GM18907 (cell line): ENCODE measurements around the gene EVA1A.
"Not testable (repeated sequence)": the region's sequence is repeated elsewhere in the genome, so short reads cannot be mapped to it uniquely, and the experiment has no call there.

Experiments
- ATAC-seq: cut with Tn5 transposase; IDR thresholded peaks from one replicate; pipeline ENCODE4 v1.9.1; 2021; ENCODE audit warnings: mild to moderate bottlenecking, moderate library complexity; ENCODE audit not compliant: unreplicated experiment

The EVA1A gene

DNA sequence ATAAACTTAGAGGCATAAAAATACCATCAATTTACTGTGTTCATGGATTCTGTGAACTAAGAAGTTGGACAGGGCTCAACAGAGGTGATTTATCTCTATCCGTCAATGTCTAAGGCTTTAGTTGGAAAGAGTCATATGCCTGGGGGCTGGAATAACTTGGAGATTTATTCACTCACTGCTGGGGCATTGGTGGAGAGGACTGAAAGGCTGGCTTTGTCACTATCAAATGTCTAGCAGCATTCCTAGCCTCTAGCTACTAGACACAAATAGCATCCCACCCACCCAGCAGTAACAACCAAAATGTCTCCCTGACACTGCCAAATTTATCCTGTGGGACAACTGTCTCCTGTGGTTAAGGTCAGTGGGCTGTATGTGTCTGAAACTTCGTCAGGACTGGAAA lies 71.0 kb downstream of the EVA1A start:
- no peak for ATAC-seq

DNA sequence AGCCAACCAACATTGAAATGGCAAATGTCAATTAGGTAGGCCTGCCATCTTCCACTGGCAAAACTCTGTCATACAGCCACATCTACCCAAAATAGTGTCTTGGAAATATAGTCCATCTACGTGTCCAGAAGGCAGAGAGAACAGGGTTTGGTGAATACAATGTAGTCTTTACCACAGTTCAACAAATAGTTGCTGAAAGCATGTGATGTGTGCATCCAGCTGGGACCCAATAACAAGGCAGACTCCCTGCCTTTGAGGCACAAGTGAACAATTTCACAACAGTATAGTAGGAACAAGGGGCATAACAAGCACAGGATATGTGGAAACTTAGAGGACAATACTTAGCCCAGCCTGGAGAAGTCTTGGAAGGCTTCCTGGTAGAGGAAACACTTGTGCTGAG lies 72.6 kb downstream of the EVA1A start:
- ATAC-seq: no peak

DNA sequence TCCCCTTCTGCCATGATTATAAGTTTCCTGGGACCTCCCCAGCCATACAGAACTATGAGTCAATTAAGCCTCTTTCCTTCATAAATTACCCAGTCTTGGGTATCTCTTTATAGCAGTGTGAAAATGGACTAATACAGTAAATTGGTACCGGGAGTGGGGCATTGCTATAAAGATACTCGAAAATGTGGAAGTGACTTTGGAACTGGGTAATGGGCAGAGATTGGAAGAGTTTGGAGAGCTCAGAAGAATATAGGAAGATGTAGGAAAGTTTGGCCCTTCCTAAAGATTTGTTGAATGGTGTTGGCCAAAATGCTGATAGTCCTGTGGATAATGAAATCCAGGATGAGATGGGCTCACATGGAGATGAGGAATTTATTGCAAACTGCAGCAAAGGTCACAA lies 74.0 kb downstream of the EVA1A start:
- ATAC-seq: not testable (repeated sequence)

DNA sequence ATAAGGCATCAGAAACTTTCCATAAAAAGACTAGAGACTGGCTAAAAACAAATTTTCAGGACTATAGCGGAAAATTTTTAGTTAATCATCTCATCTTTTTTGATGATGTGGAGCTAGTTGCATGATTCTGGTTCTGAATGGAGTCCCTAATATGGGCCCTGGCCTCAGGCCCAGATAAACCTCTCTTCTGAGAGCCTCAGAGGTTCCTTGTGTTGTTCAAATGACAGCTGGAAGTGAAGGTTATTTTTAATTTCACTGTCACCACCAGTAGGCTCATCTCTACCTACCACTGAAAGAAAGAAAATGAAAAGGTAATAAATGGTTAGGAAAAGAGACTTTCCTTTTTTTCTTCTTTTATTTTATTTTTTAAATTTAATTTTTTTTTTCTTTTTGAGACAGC lies 75.9 kb downstream of the EVA1A start:
- ATAC-seq: no peak

DNA sequence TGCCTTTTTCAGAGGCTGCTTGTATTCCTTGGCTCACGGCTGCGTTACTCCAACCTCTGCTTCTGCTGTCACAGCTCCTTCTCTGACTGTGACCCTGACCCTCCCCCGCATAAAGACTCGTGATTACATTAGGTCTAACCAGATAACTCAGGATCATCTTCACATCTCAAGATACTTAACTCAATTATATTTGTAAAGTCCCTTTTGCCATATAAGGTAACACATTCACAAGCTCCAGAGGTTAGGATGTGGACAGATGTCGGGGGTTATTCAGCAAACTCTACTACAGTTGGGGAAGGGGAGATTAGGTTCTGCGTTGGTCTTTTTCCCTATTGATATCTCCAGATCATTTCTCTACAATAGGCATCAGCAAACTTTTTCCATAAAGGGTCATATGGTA lies 76.9 kb downstream of the EVA1A start:
- no peak for ATAC-seq

DNA sequence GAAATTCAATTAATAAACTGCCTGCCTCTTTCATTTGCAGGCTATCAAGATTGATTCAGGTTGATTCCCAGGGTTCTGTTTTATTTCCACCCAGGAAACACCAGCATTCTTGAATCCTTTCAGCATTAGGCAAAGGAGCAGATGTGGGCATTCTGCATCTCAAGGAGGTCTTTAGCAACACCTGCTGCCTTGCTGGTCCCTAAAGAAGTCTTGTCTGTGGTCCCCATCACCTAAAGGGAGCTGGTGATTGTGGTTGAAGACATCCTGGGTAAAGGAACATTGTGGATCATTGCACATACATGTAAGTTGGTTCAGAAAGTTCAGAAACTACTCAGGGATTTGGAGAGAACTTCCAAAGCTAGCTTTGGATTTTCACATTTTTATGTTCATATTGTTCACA lies 78.3 kb downstream of the EVA1A start:
- ATAC-seq: no peak

DNA sequence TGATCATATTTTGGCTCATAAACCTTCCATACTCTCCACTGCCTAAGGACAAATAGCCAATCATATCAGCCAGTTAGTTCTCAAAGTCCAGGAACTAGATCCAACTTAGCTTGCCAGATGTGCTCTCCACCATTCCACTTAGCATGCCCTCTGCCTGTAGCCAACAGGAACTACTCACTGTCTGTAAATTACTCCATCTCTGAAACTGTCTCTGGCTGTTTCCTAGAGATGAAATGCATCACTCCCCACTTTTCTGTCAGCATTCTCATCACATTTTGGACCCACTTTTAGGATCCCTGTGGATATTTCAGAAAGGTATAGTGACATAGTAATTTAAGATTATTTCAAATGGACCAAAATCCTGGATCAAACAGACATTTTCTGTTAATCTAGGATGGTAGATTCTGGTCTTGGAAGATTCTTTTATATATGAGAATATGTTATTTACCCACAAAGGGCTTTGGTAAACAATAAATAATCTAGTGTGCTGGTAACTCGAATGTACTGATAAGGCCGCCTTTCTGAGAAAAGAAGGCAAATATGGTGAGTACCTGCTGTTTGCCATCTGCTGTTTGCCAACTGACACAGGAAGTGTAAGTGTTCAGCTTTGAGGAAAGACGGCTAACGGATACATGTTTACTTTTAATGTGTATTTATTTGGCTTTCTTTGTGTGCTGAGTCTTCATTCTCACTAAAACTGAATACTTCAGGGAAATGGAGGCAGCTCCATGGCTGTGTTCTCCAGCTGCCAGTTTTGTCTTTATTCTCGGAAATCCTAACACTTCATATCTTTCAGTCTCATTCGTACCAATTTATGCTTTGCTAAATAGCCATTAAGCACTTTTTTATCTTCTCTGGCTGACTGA lies 79.5 kb downstream of the EVA1A start:
- ATAC-seq: no peak

DNA sequence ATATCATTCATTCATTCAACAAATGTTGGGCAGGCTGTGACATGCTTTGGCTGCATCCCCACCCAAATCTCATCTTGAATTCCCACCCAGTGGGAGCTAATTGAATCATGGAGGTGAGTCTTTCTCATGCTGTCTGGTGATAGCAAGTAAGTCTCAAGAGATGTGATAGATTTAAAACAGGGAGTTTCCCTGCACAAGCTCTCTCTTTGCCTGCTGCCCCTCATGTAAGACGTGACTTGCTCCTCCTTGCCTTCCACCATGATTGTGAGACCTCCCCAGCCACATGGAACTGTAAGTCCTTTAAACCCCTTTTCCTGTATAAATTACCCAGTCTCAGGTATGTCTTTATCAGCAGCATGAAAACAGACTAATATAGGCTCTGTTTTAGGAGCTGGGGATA lies 83.0 kb downstream of the EVA1A start:
- ATAC-seq: not testable (repeated sequence)

DNA sequence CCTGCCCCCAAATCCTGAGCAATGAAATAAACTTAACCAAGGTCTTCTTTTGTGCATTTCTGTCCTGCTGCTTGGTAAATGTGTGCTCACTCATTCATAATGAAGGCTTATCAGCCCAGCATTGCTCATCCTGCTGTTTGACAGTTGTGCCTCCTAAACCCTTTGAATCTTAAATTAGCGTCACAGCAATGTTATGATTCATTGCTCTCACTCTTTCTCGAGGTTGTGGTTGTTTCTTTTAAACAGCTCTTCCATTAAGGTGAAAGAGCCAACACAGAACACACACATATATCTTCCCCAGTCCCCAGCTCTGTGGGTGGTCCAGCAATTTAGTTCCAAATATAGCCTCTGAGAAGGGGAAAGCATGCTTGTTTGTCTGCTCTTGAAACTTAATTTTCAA lies 84.0 kb downstream of the EVA1A start:
- ATAC-seq: no peak

DNA sequence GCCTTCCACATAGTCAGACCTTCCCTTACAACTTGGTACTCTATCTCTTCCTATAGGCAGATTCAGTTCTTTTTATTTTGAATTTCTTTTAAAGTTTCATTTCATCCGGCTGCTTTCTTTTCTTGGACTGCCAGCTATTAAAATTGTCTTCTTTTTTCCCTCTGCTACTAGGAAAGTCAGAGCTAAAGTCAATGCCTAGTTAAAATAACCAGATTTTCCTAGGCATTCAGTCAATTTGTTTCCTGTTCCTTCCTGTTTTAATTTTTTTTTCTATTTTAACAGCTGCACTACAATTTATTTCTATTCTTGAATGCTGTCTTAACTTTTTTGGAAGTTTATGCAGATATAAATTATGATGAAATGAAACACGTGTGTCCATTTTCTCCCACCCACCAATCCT lies 84.8 kb downstream of the EVA1A start:
- no peak for ATAC-seq

DNA sequence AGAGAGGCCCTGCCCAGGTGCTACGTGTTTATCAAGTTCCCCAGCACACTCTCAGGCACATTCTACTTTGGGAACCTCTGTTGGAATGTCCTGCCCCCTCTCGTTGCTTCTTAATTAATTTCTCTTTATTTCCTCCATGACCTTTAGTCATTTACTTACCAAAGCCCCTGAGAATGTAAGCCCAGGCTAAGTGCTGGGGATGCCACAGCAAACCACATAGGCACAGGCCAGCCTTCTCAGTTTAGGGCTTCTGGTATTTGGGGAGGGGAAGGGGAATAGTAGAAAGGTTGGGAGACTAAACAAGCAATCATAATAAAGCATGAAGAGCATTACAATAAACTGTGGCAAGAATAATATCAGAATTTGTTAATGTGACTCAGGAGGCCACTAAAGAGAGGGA lies 85.7 kb downstream of the EVA1A start:
- ATAC-seq: no peak

DNA sequence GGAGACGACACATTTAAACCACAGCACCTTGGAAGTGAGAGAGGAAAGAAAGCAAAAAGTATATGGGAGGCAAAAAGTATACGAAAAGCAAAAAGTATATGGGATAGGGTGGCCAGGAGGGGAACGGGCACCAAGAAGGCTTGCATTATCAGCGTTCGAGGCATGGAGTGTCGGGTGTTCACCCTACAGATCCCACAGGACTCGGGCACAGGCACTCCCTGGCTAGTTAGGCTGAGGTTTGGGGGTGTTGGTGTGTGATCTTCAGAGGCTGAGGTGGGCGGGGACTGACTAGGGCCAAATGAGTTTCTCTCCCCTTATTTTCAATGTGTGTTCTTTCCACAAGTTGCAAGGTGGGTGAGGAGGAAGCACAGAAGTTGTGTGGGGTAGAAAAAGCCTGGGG lies 86.6 kb downstream of the EVA1A start:
- ATAC-seq: no peak

DNA sequence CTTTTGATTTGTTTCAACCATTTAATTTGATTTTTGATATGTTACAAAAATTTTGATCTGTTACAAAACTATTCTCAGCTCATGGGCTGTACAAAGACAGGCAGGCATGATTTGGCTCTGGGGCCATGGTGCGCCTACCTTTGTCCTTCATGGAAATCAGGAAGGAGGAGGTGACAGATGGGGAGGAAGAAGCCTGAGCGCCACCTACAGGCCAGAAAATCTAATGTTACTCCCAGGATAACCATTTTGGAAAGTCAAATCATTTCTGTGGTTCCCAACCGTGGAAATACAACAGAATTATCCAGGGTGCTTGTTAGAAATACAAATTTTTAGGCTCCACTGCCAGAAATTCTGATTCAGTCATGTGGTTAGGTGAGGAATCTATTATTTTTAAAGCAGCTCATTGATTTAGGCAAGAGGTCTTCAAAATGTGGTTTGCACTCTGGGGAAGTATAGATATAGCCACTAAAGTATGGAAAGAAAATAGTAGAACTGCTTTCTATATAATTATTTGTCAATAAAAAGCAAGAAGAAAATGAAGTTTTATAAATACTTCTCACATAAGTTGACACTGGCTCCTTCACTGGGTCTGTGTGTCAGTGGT lies 93.9 kb downstream of the EVA1A start:
- peak; percentile 39 for ATAC-seq

DNA sequence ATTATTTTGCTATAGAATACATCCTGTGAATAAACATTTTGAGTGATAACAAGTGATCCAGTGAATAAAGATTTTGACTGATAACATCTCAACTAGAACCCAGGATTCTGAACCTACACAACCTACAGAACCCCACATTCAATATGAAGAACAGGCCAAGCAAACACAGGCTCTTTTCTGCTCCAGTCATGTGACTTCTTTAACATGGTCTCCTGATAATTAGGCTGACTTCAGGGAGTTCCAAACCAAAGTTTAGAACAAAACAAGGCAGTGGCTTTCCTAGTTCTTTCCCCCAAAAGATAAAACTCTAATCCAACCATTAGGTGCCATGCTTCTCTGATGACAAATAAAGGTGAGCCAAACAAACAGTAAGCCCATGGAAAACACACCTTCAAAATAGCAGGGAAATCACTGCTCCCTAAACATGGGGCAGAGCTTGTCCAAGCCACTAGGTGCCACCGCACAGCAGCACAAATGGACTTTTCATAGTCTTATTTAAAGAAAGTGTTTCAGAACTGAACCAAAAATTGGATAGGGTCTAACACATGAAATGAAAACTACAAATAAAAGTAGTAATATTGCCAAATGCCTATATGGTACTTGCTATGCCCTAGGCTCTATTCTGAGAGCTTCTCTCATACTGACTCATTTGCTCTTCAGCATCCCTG lies 95.3 kb downstream of the EVA1A start:
- ATAC-seq: no peak

DNA sequence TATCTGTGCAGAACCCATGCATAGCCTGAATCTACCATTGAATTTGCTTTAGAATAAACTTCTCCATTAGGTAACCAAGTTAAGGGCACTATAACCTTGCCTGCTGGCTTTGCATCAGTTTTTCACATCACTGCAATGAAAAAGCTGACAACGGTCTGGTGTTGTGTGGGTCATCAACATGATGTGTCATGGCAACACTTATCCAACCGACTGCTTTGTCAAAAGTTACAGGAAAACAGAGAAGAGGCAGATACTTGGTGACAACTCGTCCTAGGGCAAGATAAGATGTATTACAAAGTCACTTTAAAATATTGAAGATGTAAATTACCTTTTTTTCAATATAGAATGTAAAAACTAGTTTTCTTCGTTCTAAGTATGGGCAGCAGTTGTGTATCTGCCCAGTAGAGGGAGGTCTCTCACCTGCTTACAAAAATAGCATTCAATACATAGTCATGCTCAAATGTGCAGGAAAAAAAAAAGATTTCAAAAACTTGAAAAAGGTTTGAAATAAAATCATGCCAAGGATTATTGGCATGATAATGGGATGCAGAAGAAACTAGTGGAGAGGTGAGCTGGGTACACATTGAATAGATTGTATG lies 96.3 kb downstream of the EVA1A start:
- peak; percentile 66 for ATAC-seq

DNA sequence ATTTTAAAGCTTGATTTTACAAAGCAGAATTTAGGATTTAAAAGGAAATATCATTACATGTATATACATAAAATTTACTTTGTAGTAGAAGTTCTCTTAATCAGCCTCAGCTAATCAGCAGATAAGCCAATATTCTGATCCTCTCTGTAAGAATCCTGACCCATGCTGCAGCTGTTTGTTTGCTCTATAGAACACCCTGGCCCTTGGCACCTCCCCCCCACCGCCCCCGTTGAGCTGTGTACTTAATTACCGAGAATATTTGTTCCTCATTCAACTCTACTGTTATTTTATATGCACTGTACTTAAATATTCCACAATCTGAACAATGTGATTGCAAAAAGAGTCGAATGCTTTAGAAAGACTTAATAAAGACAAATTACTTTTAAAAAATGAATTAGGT lies 98.0 kb downstream of the EVA1A start:
- no peak for ATAC-seq

DNA sequence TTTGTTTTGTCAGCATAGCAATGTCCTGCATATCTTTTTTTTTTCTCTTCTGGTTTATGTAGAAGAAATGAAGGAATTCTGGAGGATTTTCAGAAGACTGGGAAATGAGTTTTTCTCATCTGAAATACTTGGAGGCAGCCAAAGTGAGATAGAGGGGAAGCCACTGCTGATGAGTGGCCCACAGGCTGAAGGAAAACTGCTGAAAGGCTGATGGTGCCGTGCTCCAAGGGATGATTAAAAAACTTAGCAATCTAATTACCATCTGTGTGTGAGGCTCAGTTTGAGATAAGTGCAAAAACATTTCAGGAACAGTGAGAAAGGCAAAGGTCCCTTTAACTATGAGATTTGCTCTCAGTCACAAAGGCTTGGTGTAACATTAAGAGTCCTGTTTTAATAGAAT lies 98.5 kb downstream of the EVA1A start:
- ATAC-seq: no peak

DNA sequence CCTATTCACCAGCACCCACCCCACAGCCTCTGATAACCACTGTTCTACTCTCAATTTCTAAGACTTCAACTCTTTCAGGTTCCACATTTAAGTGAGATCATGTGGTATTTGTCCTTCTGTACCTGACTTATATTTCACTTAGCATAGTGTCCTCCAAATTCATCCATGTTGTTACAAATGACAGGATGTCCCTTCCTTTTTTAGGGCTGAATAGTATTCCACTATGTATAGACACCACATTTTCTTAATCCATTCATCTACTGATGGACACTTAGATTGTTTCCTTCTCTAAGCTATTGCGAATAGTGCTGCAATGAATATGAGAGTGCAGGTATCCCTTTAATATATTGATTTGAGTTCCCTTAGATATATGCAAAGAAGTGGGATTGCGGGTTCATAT lies 100.1 kb downstream of the EVA1A start:
- ATAC-seq: no peak

DNA sequence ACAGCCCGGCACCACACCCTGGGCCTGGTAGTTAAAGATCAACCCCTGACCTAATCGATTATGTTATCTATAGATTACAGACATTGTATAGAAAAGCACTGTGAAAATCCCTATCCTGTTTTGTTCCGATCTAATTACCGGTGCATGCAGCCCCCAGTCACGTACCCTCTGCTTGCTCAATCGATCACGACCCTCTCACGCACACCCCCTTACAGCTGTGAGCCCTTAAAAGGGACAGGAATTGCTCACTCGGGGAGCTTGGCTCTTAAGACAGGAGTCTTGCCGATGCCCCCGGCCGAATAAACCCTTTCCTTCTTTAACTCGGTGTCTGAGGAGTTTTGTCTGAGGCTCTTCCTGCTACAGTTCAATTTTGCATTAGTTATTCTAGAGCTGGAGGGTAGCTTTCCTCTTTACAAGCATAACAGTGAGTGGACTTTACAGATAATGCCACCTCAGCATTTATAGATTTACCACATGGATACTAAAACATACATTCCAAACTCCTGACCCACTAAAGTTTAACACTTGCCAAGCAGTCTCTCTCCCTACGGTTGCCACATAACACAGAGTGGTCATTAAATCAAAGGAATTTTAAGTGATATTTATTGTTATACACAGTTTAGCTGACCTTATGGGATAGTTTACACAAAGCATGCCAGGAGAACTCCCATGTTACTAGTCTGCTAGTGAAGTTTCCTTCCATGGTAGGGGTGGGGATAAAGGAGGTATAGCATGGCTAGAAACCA lies 101.0 kb downstream of the EVA1A start:
- no peak for ATAC-seq

DNA sequence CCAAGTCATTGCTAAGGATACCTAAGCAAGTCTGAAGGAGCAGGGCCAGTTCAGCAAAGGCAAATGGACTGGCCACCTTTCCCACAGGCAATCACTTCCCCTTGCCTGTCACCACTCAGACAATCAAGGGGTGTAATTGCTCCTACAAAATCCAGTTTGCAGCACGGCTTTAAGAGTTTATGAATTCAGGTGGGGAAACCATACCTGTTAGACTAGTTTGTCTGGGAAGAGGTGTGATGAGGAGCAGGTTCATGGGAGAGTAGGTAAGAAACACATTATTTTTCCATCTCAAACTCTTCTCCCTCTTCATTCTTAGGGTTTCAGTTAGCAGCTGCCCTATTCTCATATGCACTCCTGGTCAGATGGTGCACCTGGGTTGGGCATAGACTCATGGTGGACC lies 102.5 kb downstream of the EVA1A start:
- ATAC-seq: no peak

DNA sequence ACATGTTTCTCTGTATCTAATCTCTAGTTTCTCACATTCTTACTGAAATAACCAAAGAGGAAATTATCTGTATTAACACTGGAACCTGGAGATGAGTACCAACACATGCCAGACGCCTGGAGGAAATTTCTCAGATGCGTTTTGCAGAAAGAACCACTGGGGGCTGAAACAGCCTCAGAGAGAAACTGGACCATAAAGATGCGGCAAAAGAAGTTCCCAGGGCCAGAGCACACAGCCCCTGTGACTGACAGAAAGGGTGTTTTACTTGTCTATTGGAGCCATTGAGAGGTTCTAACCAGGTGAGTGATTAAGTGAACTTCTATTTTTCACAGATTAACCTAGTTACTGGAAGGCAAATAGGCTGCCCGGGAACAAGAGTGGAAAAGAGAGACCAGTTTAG lies 103.9 kb downstream of the EVA1A start:
- no peak for ATAC-seq
